ENCODE measurements around the gene TRDMT1.

The TRDMT1 gene

GRCh38 chr10:17141504-17142229, 59.8 kb downstream of the TRDMT1 start:
- no peaks in the 10 kb centered on the region for H3K79me2 ChIP-seq (ENCODE audit: control insufficient read depth, low read length)

GRCh38 chr10:17140386-17140761, 61.1 kb downstream of the TRDMT1 start:
- Histone ChIP-seq H3K9me3 (ENCODE audit: control insufficient read depth, insufficient read depth, low read length) (no peaks in the 10 kb centered on the region), H4K20me1 (ENCODE audit: control insufficient read depth, insufficient read depth, low read depth, low read length) (no peaks in the 10 kb centered on the region), H3K27ac (ENCODE audit: low read depth, low read length) (no peak overlapping the region), H3K27me3 (ENCODE audit: control insufficient read depth, low read length) (no peaks in the 10 kb centered on the region), H3K36me3 (ENCODE audit: control insufficient read depth, low read length) (no peaks in the 10 kb centered on the region), H3K79me2 (ENCODE audit: control insufficient read depth, low read length) (no peaks in the 10 kb centered on the region), H3K4me1 (ENCODE audit: control insufficient read depth, low read length) (no peaks in the 10 kb centered on the region), H3K9me2 (replicated peaks; ENCODE audit: control insufficient read depth, low read length) (no peaks in the 10 kb centered on the region), H3F3A (ENCODE audit: control insufficient read depth, insufficient read depth) (no peaks in the 10 kb centered on the region), H3K4me2 (ENCODE audit: low read length) (no peak overlapping the region), H3K4me3 (ENCODE audit: low read length) (no peak overlapping the region)
- TF ChIP-seq CTCF (IDR thresholded peaks at IDR 0.05; ENCODE audit: low read depth, low read length, poor library complexity, severe bottlenecking), result no peak
- TF ChIP-seq EZH2phosphoT487 (IDR thresholded peaks at IDR 0.05; ENCODE audit: borderline replicate concordance, low read length), result no peak

More at GRCh38 chr10:17141504-17142229, 59.8 kb downstream of the TRDMT1 start:
- H3K4me1 ChIP-seq (ENCODE audit: control insufficient read depth, low read length), result no peaks in the 10 kb centered on the region
- no peaks in the 10 kb centered on the region for H3K9me2 ChIP-seq (replicated peaks; ENCODE audit: control insufficient read depth, low read length)
- H3K27me3 ChIP-seq (ENCODE audit: control insufficient read depth, low read length), result no peaks in the 10 kb centered on the region
- H3K27ac ChIP-seq (ENCODE audit: low read depth, low read length), result no peak overlapping the region
- no peak overlapping the region for H3K4me3 ChIP-seq (ENCODE audit: low read length)
- H3K4me2 ChIP-seq (ENCODE audit: low read length), result no peak overlapping the region
- TF ChIP-seq EZH2phosphoT487 (IDR thresholded peaks at IDR 0.05; ENCODE audit: borderline replicate concordance, low read length), result no peak
- TF ChIP-seq CTCF (IDR thresholded peaks at IDR 0.05; ENCODE audit: low read depth, low read length, poor library complexity, severe bottlenecking), result no peak
- no peaks in the 10 kb centered on the region for H3F3A ChIP-seq (ENCODE audit: control insufficient read depth, insufficient read depth)
- no peaks in the 10 kb centered on the region for H3K9me3 ChIP-seq (ENCODE audit: control insufficient read depth, insufficient read depth, low read length)
- no peaks in the 10 kb centered on the region for H4K20me1 ChIP-seq (ENCODE audit: control insufficient read depth, insufficient read depth, low read depth, low read length)
- H3K36me3 ChIP-seq (ENCODE audit: control insufficient read depth, low read length), result no peaks in the 10 kb centered on the region

GRCh38 chr10:17138460-17139042, 62.9 kb downstream of the TRDMT1 start:
- Histone ChIP-seq H3F3A (ENCODE audit: control insufficient read depth, insufficient read depth) (no peaks in the 10 kb centered on the region), H3K27ac (ENCODE audit: low read depth, low read length) (no peak overlapping the region), H3K4me2 (ENCODE audit: low read length) (no peak overlapping the region), H3K36me3 (ENCODE audit: control insufficient read depth, low read length) (no peaks in the 10 kb centered on the region), H3K9me3 (ENCODE audit: control insufficient read depth, insufficient read depth, low read length) (no peaks in the 10 kb centered on the region), H3K4me1 (ENCODE audit: control insufficient read depth, low read length) (no peaks in the 10 kb centered on the region), H3K9me2 (replicated peaks; ENCODE audit: control insufficient read depth, low read length) (no peaks in the 10 kb centered on the region), H3K27me3 (ENCODE audit: control insufficient read depth, low read length) (no peaks in the 10 kb centered on the region), H3K79me2 (ENCODE audit: control insufficient read depth, low read length) (no peaks in the 10 kb centered on the region), H3K4me3 (ENCODE audit: low read length) (no peak overlapping the region), H4K20me1 (ENCODE audit: control insufficient read depth, insufficient read depth, low read depth, low read length) (no peaks in the 10 kb centered on the region)
- no peak for TF ChIP-seq EZH2phosphoT487 (IDR thresholded peaks at IDR 0.05; ENCODE audit: borderline replicate concordance, low read length)
- no peak for TF ChIP-seq CTCF (IDR thresholded peaks at IDR 0.05; ENCODE audit: low read depth, low read length, poor library complexity, severe bottlenecking)

Measured in DOHH2 (cell line).